ENCODE data around the gene KPNA3. TPM values are rescaled to one million over a fixed set of nuclear protein-coding genes. Genes with fewer than 3 reads are reported as not detected.

KPNA3 gene
- total RNA-seq, 1 experiment from 2014 or later: 36.8 TPM

DNA sequence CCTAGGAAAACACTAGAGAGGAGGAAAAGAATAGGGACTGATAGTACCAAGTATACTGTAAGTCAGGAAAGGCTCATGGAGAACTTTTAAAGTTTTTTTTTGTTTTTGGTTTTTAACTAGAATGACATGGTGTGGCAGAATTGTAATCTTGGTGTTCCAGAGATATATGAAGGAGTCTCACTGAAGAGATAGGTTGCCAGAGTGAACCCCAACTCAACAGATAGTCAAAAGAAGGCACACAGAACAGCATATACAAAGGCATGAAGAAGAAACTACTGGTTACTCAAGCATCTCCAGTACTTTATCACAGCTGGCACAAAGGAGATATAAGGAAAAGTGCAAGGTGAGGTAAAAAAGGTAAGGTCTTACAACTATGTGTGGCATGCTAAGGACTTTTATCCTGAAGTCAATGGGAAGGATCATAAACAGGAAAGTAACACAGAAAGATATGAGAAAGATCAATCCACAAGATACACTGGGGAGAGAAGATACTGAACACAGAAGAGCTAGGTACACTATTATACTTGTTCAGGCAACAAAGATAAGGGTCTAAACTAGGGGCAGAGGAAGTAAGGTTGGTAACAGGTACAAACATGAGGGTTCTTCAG is 6.0 kb downstream of the KPNA3 start:
- Histone ChIP-seq H3K4me3 (ENCODE audit: low read depth in 2 of 2, low read length in 2 of 2) (no peak overlapping the region), H3K36me3 (ENCODE audit: control insufficient read depth, insufficient read depth, low read length) (no peaks in the 10 kb centered on the region; the same call in 1 of the 2 replicates), H3K27ac (ENCODE audit: low read length) (no peak overlapping the region), H3K4me1 (ENCODE audit: control insufficient read depth, insufficient read depth, low read length) (peaks cover 6% of the 10 kb centered on the region), H3K9me3 (ENCODE audit: control insufficient read depth, insufficient read depth, low read depth, low read length) (no peaks in the 10 kb centered on the region), H3K27me3 (ENCODE audit: control insufficient read depth, insufficient read depth, low read length) (no peaks in the 10 kb centered on the region)
- DNase-seq (ENCODE audit: low read depth, low spot score): no peak
- no peak for ATAC-seq
- CTCF ChIA-PET: interaction anchor here (0.7 kb wide), 1 partner anchor 150 kb away, joined by 3 read pairs; the partner anchor contains the start of gene SPRYD7
- TF ChIP-seq SIN3A (IDR thresholded peaks at IDR 0.05; ENCODE audit: borderline replicate concordance, insufficient read depth, low read depth, low read length) (no peak), POLR2AphosphoS5 (IDR thresholded peaks at IDR 0.05; ENCODE audit: low read depth, low read length) (no peak), TCF7L2 (IDR thresholded peaks at IDR 0.05; ENCODE audit: low read depth, low read length) (no peak)
- TF ChIP-seq, protein P1, sequence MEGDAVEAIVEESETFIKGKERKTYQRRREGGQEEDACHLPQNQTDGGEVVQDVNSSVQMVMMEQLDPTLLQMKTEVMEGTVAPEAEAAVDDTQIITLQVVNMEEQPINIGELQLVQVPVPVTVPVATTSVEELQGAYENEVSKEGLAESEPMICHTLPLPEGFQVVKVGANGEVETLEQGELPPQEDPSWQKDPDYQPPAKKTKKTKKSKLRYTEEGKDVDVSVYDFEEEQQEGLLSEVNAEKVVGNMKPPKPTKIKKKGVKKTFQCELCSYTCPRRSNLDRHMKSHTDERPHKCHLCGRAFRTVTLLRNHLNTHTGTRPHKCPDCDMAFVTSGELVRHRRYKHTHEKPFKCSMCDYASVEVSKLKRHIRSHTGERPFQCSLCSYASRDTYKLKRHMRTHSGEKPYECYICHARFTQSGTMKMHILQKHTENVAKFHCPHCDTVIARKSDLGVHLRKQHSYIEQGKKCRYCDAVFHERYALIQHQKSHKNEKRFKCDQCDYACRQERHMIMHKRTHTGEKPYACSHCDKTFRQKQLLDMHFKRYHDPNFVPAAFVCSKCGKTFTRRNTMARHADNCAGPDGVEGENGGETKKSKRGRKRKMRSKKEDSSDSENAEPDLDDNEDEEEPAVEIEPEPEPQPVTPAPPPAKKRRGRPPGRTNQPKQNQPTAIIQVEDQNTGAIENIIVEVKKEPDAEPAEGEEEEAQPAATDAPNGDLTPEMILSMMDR (IDR thresholded peaks at IDR 0.05): no peak
- TF ChIP-seq, protein P2, sequence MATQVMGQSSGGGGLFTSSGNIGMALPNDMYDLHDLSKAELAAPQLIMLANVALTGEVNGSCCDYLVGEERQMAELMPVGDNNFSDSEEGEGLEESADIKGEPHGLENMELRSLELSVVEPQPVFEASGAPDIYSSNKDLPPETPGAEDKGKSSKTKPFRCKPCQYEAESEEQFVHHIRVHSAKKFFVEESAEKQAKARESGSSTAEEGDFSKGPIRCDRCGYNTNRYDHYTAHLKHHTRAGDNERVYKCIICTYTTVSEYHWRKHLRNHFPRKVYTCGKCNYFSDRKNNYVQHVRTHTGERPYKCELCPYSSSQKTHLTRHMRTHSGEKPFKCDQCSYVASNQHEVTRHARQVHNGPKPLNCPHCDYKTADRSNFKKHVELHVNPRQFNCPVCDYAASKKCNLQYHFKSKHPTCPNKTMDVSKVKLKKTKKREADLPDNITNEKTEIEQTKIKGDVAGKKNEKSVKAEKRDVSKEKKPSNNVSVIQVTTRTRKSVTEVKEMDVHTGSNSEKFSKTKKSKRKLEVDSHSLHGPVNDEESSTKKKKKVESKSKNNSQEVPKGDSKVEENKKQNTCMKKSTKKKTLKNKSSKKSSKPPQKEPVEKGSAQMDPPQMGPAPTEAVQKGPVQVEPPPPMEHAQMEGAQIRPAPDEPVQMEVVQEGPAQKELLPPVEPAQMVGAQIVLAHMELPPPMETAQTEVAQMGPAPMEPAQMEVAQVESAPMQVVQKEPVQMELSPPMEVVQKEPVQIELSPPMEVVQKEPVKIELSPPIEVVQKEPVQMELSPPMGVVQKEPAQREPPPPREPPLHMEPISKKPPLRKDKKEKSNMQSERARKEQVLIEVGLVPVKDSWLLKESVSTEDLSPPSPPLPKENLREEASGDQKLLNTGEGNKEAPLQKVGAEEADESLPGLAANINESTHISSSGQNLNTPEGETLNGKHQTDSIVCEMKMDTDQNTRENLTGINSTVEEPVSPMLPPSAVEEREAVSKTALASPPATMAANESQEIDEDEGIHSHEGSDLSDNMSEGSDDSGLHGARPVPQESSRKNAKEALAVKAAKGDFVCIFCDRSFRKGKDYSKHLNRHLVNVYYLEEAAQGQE (IDR thresholded peaks at IDR 0.05; ENCODE audit: insufficient read depth in 1 of 2, low read depth in 2 of 2, low read length in 1 of 2): no peak
- in situ Hi-C loops (cut with HindIII; ENCODE audit: low pct_unique_long_range_greater_than_20kb, low sequenced_read_pairs): no loop called here
- intact Hi-C loops (cut with micrococcal nuclease; ENCODE audit: unreplicated experiment): no loop called here
- BruUV-seq (replicated peaks): no TSS peak
- POLR2A ChIA-PET: interaction anchor here (0.9 kb wide), 1 partner anchor 96 kb away, joined by 3 read pairs; no protein-coding TSS in a partner anchor

DNA sequence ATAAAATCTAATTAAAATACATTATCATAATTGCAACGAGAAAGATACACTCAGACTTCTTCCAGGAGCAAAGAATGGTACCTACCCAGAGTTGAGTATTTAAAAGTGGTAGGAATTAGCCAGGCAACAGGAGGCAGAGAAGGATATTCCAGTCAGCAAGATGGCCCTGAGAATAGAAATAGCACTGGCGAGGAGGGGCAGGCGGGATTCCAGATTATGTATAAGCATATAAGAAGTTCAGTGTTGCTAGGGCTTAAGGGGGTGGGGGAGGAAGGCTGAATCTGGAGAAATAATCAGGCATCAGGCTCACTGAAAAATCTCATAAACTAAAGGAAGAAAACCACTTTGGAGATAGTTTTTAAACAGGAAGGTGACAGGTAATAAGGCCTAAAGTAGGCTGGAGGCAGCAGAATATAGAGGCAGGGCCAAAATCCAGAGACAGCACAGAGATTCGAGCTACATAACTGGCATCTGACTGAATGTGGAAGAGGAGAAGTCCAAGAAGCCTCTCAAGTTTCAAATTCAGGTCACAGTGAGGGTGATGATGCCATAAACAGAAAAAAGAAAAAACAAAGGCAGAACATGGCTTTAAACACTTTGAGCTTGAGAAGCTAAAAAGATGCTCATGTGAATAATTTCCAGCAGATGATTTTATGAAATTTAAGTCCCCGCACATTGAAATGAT is 7.5 kb downstream of the KPNA3 start:
- DNase-seq (ENCODE audit: low read depth, low spot score) (no peak), ATAC-seq (no peak)
- in situ Hi-C loops (cut with HindIII; ENCODE audit: low pct_unique_long_range_greater_than_20kb, low sequenced_read_pairs): no loop called here
- Histone ChIP-seq H3K4me3 (ENCODE audit: low read depth in 2 of 2, low read length in 2 of 2) (no peak overlapping the region), H3K36me3 (ENCODE audit: control insufficient read depth, insufficient read depth, low read length) (no peaks in the 10 kb centered on the region), H3K9me3 (ENCODE audit: control insufficient read depth, insufficient read depth, low read depth, low read length) (no peaks in the 10 kb centered on the region), H3K27ac (ENCODE audit: low read length) (no peak overlapping the region), H3K27me3 (ENCODE audit: control insufficient read depth, insufficient read depth, low read length) (no peaks in the 10 kb centered on the region), H3K4me1 (ENCODE audit: control insufficient read depth, insufficient read depth, low read length) (no peaks in the 10 kb centered on the region; the same call in none of the 2 replicates)
- TF ChIP-seq TCF7L2 (IDR thresholded peaks at IDR 0.05; ENCODE audit: low read depth, low read length) (no peak), SIN3A (IDR thresholded peaks at IDR 0.05; ENCODE audit: borderline replicate concordance, insufficient read depth, low read depth, low read length) (no peak), POLR2AphosphoS5 (IDR thresholded peaks at IDR 0.05; ENCODE audit: low read depth, low read length) (no peak)
- TF ChIP-seq, protein P1 (IDR thresholded peaks at IDR 0.05): no peak
- TF ChIP-seq, protein P2 (IDR thresholded peaks at IDR 0.05; ENCODE audit: insufficient read depth in 1 of 2, low read depth in 2 of 2, low read length in 1 of 2): no peak
- intact Hi-C loops (cut with micrococcal nuclease; ENCODE audit: unreplicated experiment): no loop called here
- POLR2A ChIA-PET: no interaction called here
- CTCF ChIA-PET: no interaction called here
- no TSS peak for BruUV-seq (replicated peaks)

Data from Panc1 (cell line).